Esophagus muscularis mucosa (tissue), 4 donors: ENCODE measurements around the gene PTPRK. TPM values are rescaled to one million over a fixed set of nuclear protein-coding genes. Genes with fewer than 3 reads are reported as not detected.

ENCODE experiments used
- DNase-seq: peaks from one replicate; pipeline ENCODE4 v3.0.0-alpha.2; 2017; ENCODE audit errors: extremely low spot score
- H3K27ac ChIP-seq, 4 donors: fragments of 200-600 bp; sonication (generic); replicated peaks in 1 of 4; 1 replicate in 3 of 4; 2 replicates in 1 of 4; pipeline ENCODE4 v1.5.1; 2016 to 2019; ENCODE audit warnings: mild to moderate bottlenecking in 1 of 4
- H3K27me3 ChIP-seq, 4 donors: fragments of 200-600 bp; sonication (generic); one replicate each; pipeline versions ENCODE4 v1.5.1 to v1.6.0; 2016 to 2019
- H3K36me3 ChIP-seq, 4 donors: fragments of 200-600 bp; sonication (generic); one replicate each; pipeline ENCODE4 v1.5.1; 2016 to 2019
- H3K4me1 ChIP-seq, 4 donors: fragments of 200-600 bp; sonication (generic); one replicate each; pipeline ENCODE4 v1.5.1; 2016 to 2019
- H3K4me3 ChIP-seq, 4 donors: fragments of 200-600 bp; sonication (generic); 1 replicate in 2 of 4; 2 replicates in 2 of 4; pipeline ENCODE4 v1.5.1; 2016 to 2019; ENCODE audit warnings: mild to moderate bottlenecking in 4 of 4, moderate library complexity in 1 of 4
- H3K9me3 ChIP-seq, 4 donors: fragments of 200-600 bp; sonication (generic); 1 replicate in 3 of 4; 2 replicates in 1 of 4; pipeline ENCODE4 v1.5.1; 2016 to 2019
- EP300 ChIP-seq: sonication (generic); formaldehyde crosslinking; IDR thresholded peaks from one replicate; pipeline ENCODE4 v1.6.1; 2017; ENCODE audit warnings: antibody characterized with exemption
- POLR2A ChIP-seq: fragments of 450-650 bp; IDR thresholded peaks from one replicate; pipeline ENCODE4 v1.6.1; 2017; ENCODE audit warnings: antibody characterized with exemption, moderate library complexity, mild to moderate bottlenecking, low read depth
- POLR2AphosphoS5 ChIP-seq, 2 donors: sonication (generic); formaldehyde crosslinking; IDR thresholded peaks; one replicate each; pipeline ENCODE4 v1.6.1; 2017; ENCODE audit warnings: antibody characterized with exemption in 2 of 2
- WGBS: methylation state at CpG from one replicate; pipeline ENCODE4 v1.1.5; 2018; 5-methylcytosine and 5-hydroxymethylcytosine counted together
- intact Hi-C: fragments of 100-400 bp; cut with DNase I; formaldehyde crosslinking; loops from one replicate; pipeline ENCODE4 v1.15.1; 2023
- total RNA-seq, 4 donors: library from RNA; depleted of rRNA; stranded (reverse); fragments of >200 nt; gene quantifications; one replicate each; pipeline versions ENCODE4 v1.1.0 to v1.2.1, GENCODE V29; 2016
- TF ChIP-seq, protein P1 (sequence below), 3 experiments: fragments of 200-600 bp in 2 of 3; fragments of 450-650 bp in 1 of 3; sonication (generic) in 2 of 3; IDR thresholded peaks; one replicate each; pipeline ENCODE4 v1.5.1; 2017 to 2019; ENCODE audit warnings: antibody characterized with exemption in 3 of 3, mild to moderate bottlenecking in 2 of 3, moderate library complexity in 1 of 3

PTPRK gene
- total RNA-seq, 4 donors from 2014 or later: 36.8 to 53.1 (median 43.8) TPM

- no peak for TF ChIP-seq POLR2A
- TF ChIP-seq, protein P1, sequence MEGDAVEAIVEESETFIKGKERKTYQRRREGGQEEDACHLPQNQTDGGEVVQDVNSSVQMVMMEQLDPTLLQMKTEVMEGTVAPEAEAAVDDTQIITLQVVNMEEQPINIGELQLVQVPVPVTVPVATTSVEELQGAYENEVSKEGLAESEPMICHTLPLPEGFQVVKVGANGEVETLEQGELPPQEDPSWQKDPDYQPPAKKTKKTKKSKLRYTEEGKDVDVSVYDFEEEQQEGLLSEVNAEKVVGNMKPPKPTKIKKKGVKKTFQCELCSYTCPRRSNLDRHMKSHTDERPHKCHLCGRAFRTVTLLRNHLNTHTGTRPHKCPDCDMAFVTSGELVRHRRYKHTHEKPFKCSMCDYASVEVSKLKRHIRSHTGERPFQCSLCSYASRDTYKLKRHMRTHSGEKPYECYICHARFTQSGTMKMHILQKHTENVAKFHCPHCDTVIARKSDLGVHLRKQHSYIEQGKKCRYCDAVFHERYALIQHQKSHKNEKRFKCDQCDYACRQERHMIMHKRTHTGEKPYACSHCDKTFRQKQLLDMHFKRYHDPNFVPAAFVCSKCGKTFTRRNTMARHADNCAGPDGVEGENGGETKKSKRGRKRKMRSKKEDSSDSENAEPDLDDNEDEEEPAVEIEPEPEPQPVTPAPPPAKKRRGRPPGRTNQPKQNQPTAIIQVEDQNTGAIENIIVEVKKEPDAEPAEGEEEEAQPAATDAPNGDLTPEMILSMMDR (IDR thresholded peaks at IDR 0.05): no peak
- no peak for TF ChIP-seq POLR2AphosphoS5 (IDR thresholded peaks at IDR 0.05)
- no peak for TF ChIP-seq EP300
- whole genome bisulfite sequencing: 92% methylated on average over 8 of the region's 8 CpGs
- DNase-seq: no peak
- intact Hi-C loops: no loop called here
- Histone ChIP-seq H3K4me3 (no peak overlapping the region), H3K27ac (no peak overlapping the region), H3K9me3 (no peaks in the 10 kb centered on the region), H3K27me3 (no peaks in the 10 kb centered on the region), H3K4me1 (peaks cover 0 to 14% (median 0%) of the 10 kb centered on the region in 4 donors), H3K36me3 (no peaks in the 10 kb centered on the region)
Measured at GRCh38 chr6:128316258-128316929, 204.0 kb downstream of the PTPRK start.

GRCh38 chr6:128314190-128314589, 206.2 kb downstream of the PTPRK start:
- H3K36me3 ChIP-seq: no peaks in the 10 kb centered on the region
- no peak overlapping the region for H3K4me3 ChIP-seq
- H3K4me1 ChIP-seq: peaks cover 0 to 18% (median 0%) of the 10 kb centered on the region in 4 donors
- no peak for TF ChIP-seq POLR2A
- no peak overlapping the region for H3K27ac ChIP-seq
- no peaks in the 10 kb centered on the region for H3K27me3 ChIP-seq
- H3K9me3 ChIP-seq: no peaks in the 10 kb centered on the region
- intact Hi-C loops: no loop called here
- no peak for DNase-seq

- no peak for DNase-seq
- intact Hi-C loops: no loop called here
- Histone ChIP-seq H3K4me3 (no peak overlapping the region), H3K27me3 (no peaks in the 10 kb centered on the region), H3K27ac (no peak overlapping the region), H3K9me3 (no peaks in the 10 kb centered on the region), H3K36me3 (no peaks in the 10 kb centered on the region), H3K4me1 (peaks cover 0 to 18% (median 0%) of the 10 kb centered on the region in 4 donors)
- TF ChIP-seq, protein P1 (IDR thresholded peaks at IDR 0.05): no peak
- no peak for TF ChIP-seq EP300
- no peak for TF ChIP-seq POLR2AphosphoS5 (IDR thresholded peaks at IDR 0.05)
- no peak for TF ChIP-seq POLR2A
- 81% methylated on average over 3 of the region's 3 CpGs for WGBS
Measured at GRCh38 chr6:128311944-128312570, 208.3 kb downstream of the PTPRK start.

DNA sequence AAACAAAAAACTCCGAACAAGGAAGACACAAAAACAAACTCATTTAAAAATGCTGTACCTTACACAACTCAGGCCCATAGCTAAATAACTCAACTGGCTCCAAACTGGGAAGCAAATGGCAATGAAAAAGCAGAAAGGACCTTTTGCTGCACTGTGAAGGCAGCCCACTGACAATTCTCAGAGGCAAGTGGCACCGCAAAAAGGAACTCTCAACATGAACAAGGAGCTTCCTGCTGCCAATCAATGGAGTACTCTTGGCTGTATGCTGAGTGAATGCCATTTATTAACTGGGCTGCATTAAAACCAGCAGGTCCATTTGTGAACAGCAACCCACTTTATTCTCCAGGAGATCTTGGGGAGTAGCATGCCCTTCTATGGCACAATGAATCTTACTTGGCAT, 209.9 kb downstream of the PTPRK start:
- Histone ChIP-seq H3K4me1 (peaks cover 0 to 12% (median under 1%) of the 10 kb centered on the region in 4 donors), H3K4me3 (no peak overlapping the region), H3K36me3 (no peaks in the 10 kb centered on the region), H3K27me3 (no peaks in the 10 kb centered on the region), H3K27ac (no peak overlapping the region), H3K9me3 (no peaks in the 10 kb centered on the region)
- DNase-seq: no peak
- 73% methylated on average over 2 of the region's 2 CpGs for WGBS
- TF ChIP-seq POLR2A: no peak
- TF ChIP-seq, protein P1 (IDR thresholded peaks at IDR 0.05): no peak
- TF ChIP-seq EP300: no peak
- TF ChIP-seq POLR2AphosphoS5 (IDR thresholded peaks at IDR 0.05): no peak
- intact Hi-C loops: no loop called here

DNA sequence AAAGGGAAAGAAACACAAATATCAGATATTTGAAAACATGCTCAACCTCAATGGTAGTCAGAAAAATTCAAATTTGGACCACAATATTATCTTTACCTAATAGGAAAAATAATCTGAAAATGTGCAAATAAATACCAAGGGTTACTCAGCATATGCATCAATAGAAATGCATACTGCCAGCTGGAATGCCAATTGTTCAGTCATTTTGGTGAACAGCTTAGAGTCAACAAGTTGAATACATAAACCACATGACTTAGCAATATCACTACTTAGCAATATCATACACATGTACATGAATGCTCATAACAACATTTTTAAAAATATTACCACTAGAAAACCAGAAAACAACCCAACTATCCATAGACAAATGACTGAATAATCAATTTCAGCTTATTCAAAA, 212.7 kb downstream of the PTPRK start:
- no peak overlapping the region for H3K27ac ChIP-seq
- DNase-seq: no peak
- H3K36me3 ChIP-seq: no peaks in the 10 kb centered on the region
- H3K27me3 ChIP-seq: no peaks in the 10 kb centered on the region
- peaks cover 0 to 7% (median 4%) of the 10 kb centered on the region in 4 donors for H3K4me1 ChIP-seq
- TF ChIP-seq POLR2AphosphoS5 (IDR thresholded peaks at IDR 0.05): no peak
- TF ChIP-seq, protein P1 (IDR thresholded peaks at IDR 0.05): no peak
- intact Hi-C loops: no loop called here
- no peaks in the 10 kb centered on the region for H3K9me3 ChIP-seq
- no peak overlapping the region for H3K4me3 ChIP-seq
